Measurements from ENCODE around the gene POLE. TPM values are rescaled to one million over a fixed set of nuclear protein-coding genes. Genes with fewer than 3 reads are reported as not detected.

POLE gene
- total and polyA plus RNA-seq, 2 of the 4 experiments (the other 2 are of a cell fraction), result 17.2 to 20.7 TPM

DNA sequence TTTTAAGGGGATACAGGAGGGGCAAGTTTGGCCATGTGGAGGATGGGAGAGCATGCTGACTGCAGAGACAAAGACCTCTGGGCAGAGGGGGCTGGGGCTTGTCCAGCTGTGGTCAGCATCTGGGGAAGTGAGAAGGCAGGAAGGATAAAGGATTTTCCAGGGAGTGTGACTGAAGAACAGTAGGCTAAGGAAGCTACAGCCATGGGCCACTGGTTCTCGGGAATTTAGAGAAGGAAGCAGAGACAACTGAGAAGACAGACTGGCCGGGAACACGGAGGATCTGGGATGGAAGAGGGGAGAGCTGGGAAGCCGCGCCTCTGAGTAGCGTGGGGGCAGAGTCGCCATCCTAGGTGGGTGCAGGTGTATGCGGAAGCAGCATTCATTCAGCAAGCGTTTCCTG lies 16.5 kb upstream of the POLE start:
- Histone ChIP-seq H3K14ac (replicated peaks; ENCODE audit: low read depth, low read length) (no peak overlapping the region), H2BK20ac (ENCODE audit: low read depth, low read length) (no peak overlapping the region), H2AK5ac (ENCODE audit: low read depth, low read length) (no peak overlapping the region), H3K4me1 (ENCODE audit: control insufficient read depth, insufficient read depth, low read length) (no peaks in the 10 kb centered on the region), H3K27ac (ENCODE audit: insufficient read depth, low read length) (no peak overlapping the region), H3K36me3 (ENCODE audit: control insufficient read depth, insufficient read depth, low read length) (peaks cover 25% of the 10 kb centered on the region), H2BK120ac (ENCODE audit: low read depth, low read length) (no peak overlapping the region), H4K20me1 (ENCODE audit: insufficient read depth, low read length) (no peaks in the 10 kb centered on the region), H3K23ac (ENCODE audit: low read depth, low read length) (no peak overlapping the region), H2BK5ac (ENCODE audit: low read depth, low read length, poor library complexity, severe bottlenecking) (no peak overlapping the region), H4K5ac (ENCODE audit: low read depth, low read length) (no peak overlapping the region), H2AK9ac (replicated peaks; ENCODE audit: low read depth, low read length, poor library complexity) (no peak overlapping the region), H3K79me1 (ENCODE audit: low read depth in 1 of 2, low read length in 2 of 2) (peaks cover 0 to 11% of the 10 kb centered on the region in 2 experiments; a peak in 2 of 4 replicates), H4K91ac (ENCODE audit: insufficient read depth, low read depth, low read length) (no peak overlapping the region), H3K9me1 (ENCODE audit: insufficient read depth, low read length) (peaks cover 5% of the 10 kb centered on the region), H3K4me3 (ENCODE audit: insufficient read depth, low read depth, low read length) (no peak overlapping the region), H2AFZ (replicated peaks; ENCODE audit: low read length, poor library complexity) (no peak overlapping the region), H4K8ac (ENCODE audit: low read depth in 2 of 2, low read length in 2 of 2) (no peak overlapping the region), H3K27me3 (ENCODE audit: control insufficient read depth, insufficient read depth, low read length) (no peaks in the 10 kb centered on the region), H3K18ac (ENCODE audit: low read depth, low read length) (no peak overlapping the region), H2BK15ac (ENCODE audit: low read depth, low read length) (no peak overlapping the region), H3K4me2 (ENCODE audit: low read depth, low read length) (no peak overlapping the region), H3K4ac (ENCODE audit: low read depth, low read length) (no peak overlapping the region), H3K9ac (ENCODE audit: low read depth, low read length) (no peak overlapping the region), H3K9me3 (ENCODE audit: control insufficient read depth, insufficient read depth, low read length) (no peaks in the 10 kb centered on the region), H3K56ac (ENCODE audit: extremely low read depth, insufficient read depth, low read length) (no peak overlapping the region)
- ChIA-PET POLR2A (ENCODE audit: unreplicated experiment) (no interaction called here), CTCF (no interaction called here)
- dilution Hi-C loops (cut with HindIII; ENCODE audit: low sequenced_read_pairs, unreplicated experiment), result no loop called here
- DNase-seq, result no peak
- no TSS peak for BruUV-seq (replicated peaks)
- in situ Hi-C loops (cut with MboI; ENCODE audit: low sequenced_read_pairs), result no loop called here
- ATAC-seq (ENCODE audit: low read depth), result no peak
- whole genome bisulfite sequencing, 2 experiments (ENCODE audit: extremely low coverage in 2 of 2, insufficient read length in 1 of 2), result 92% methylated on average over 5 of the region's 9 CpGs; no CpG with 5 or more reads in 1 of the 2 experiments
- intact Hi-C loops (cut with micrococcal nuclease), result no loop called here
- TF ChIP-seq RFX5 (IDR thresholded peaks at IDR 0.05; ENCODE audit: low read depth, low read length) (no peak), RAD21 (IDR thresholded peaks at IDR 0.05; ENCODE audit: low read length) (no peak)

All from IMR-90 (cell line).